T-helper 22 cell (primary cell): ENCODE results near the gene SIL1.
"Not testable (repeated sequence)": the region's sequence is repeated elsewhere in the genome, so short reads cannot be mapped to it uniquely, and the experiment has no call there.

Experiments used
- DNase-seq: peaks from one replicate; pipeline ENCODE4 v3.0.0-alpha.2; 2020; ENCODE audit warnings: low read depth

The SIL1 gene

DNA sequence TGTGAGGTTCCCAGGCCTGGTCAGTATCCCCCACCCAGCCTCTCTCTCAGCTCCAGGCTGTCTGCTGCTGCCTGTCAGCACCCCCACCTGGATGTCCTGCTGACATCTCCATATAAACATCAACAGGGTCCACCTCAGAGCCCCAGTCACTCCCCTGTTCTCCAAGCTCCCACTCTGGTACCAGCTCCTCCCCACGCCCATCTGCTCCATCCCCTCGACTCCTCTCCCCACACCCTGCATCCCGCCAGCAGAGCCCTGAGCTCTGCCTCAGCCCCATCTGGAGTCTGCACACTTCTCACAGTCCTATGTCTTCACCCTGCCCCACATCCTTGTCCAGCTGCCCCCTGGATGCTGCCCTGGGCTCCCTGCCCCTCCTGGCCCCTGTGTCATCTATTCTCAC, 255.3 kb downstream of the SIL1 start:
- DNase-seq, result no peak

GRCh38 chr5:138942066-138942465, 256.1 kb downstream of the SIL1 start:
- no peak for DNase-seq

GRCh38 chr5:138938526-138938925, 259.6 kb downstream of the SIL1 start:
- no peak for DNase-seq

DNA sequence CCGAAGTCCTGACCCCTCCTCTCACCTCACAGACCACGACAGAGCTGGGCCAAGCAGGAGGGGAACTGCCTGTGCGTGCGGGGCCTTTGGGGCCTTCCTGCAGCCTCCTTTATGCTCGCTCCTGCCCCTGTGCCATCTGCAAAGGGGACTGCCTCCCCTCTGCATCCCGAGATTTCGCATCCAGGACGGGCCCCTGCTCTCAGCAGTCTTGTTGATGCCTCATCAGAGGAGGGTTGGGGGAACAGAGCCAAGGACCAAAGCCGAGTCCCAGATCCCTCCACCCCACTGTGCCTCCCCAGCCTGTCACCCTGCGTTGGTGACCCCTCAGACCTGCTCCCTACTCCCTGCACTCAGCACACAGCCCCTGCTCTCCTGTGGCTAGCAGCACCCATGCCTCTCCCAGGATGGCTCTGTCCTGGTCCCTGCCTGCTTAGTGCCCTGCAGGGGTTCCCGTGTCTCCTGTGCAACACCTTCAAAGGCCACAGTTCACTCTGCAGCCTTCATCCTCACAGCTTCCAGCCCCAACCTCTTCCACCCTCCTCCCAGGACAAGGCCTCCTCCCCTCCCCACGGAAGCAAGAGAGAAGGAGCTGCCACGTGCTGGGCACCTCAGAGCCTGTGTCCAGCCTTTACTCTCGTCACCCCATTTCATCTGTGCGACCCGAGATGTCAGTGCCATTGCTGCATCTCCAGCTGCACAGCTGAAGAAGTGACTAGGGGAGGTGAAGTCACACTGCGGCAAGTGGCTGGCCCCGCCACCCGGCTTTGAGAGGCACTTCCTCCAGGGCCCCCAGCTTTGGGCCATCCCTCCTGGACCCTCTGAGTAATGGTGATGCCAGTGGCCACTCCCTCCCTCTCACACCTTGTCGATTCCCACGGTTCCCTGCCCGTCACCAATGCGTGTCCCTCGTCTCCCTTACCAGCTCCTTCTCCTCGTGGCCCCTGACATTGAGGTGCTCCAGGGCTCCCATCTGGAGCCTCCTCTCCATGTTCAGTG, 260.5 kb downstream of the SIL1 start:
- DNase-seq, result no peak

DNA sequence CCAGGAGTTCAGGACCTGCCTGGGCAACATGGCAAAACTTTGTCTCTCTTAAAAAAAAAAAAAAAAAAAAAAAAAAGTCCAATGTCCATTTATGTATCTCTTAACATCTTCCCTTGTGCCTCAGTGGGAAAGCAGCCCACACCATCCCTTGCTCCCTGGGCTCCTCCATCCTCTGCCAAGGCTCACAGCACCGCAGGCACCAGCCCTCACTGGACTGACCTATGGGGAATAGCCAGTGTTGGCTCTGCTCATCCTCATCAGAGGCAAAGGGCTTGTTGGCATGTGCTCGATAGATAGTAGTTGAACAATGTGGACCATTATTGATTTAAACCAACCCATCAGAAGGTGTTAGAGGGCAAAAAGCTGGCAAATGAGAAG, 261.2 kb downstream of the SIL1 start:
- no peak for DNase-seq

DNA sequence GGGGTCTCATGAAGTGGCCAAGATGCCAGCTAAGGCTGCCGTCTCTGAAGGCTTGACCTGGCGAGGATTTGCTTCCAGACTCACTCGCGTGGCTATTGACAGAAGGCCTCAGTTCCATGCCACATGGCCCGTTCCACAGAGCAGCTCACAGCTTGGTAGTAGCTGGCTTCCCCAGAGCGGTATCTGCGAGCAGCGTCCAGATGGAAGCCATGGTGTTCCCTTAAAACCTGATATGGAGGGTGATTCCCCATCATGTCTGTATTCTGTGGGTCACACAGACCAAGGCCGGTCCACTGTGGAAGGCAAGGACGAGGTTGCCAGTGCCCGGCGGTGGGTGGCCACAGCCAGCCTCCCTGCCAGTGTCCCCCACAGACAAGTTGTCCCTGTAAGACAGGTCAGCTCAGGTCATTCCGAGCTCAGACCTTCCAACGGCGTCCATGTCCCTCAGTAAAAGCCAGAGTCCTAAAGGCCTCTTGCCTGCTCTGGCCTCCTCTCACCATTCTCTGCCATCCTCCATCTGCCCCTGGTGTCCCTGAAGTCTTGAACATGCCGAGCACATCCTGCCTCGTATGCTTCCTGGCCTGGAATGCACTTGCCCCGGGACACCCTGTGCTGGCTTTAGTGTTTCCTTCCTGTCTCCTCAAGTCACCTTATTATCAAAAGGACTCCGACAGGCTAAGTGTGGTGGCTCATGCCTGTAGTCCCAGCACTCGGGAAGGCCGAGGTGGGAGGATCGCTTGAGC, 261.8 kb downstream of the SIL1 start:
- no peak for DNase-seq

GRCh38 chr5:138935466-138935865, 262.7 kb downstream of the SIL1 start:
- DNase-seq, result no peak

DNA sequence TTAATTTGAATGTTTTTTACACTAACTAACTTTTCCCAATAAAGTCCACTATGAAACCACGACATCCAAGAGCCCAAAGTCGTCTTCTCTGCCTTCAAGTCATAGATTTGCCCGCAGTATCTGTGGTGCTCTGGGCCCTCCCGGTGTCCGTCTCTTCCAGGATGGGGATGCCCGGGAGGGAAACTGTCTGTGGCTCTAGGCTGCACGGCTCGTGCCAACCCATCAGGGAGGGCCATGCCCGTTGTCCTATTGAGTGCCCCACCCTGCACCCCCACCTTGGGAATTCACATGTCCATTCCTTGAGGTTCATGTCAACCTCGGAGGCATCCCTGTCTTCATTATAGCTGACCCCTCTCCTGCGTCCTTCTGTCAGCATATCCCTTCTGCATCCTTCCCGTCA, 263.2 kb downstream of the SIL1 start:
- no peak for DNase-seq

DNA sequence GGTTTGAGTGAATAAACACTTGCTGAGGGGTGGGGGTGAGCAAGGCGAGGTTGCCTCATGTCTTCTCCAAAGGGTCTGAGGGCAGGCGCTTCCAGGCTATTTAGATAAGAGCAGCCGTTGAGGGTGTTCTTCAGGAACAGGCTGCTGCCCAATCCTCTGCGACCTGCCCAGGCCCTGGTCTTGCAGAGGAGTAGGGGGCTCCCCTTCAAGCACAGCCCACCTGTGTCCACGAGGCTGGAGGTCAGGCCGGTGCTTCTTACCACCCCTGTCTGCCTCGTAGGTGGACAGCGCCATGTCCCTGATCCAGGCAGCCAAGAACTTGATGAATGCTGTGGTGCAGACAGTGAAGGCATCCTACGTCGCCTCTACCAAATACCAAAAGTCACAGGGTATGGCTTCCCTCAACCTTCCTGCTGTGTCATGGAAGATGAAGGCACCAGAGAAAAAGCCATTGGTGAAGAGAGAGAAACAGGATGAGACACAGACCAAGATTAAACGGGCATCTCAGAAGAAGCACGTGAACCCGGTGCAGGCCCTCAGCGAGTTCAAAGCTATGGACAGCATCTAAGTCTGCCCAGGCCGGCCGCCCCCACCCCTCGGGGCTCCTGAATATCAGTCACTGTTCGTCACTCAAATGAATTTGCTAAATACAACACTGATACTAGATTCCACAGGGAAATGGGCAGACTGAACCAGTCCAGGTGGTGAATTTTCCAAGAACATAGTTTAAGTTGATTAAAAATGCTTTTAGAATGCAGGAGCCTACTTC, 264.5 kb downstream of the SIL1 start:
- no peak for DNase-seq

GRCh38 chr5:138932171-138932810, 265.9 kb downstream of the SIL1 start:
- DNase-seq, result no peak

GRCh38 chr5:138930371-138931097, 267.6 kb downstream of the SIL1 start:
- no peak for DNase-seq

- no peak for DNase-seq
Measured at GRCh38 chr5:138929571-138929955, 268.6 kb downstream of the SIL1 start.

DNA sequence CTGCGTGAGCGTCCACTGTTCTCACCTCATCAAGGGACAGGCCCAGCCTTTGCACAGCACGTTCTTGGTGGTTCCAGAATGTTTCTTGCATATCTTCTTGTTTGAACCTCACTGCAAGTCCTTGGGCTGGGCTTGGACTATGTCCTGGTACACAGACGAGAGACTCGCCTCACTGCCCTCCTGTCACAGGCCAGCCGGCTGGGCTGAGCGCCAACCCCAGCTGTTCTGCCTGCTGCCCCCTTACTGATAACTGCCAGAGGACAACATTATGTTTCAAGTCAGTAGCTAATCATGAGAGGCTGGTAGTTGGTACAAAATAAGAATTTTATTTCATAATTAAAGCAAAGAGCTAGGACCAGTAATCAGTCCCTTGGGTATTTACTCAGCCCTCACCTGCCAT, 270.2 kb downstream of the SIL1 start:
- no peak for DNase-seq

DNA sequence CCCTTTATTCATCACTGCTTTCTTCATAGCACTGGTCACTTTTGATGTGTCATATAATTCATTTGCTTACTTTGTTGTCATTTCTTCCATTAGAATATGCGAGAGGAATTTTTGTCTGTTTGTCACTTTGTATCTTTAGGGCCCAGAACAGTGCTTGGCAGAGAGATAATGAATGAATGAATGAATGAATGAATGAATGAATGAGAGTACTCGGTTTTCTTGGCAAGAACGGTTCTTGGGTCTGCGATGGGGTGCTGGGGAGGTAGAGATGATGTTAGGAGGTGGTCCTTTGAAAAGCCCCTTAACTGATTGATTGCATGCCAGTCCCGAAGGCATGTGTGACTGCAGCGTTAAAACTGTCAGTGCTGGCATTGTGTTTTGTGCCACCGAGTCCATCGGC, 270.6 kb downstream of the SIL1 start:
- DNase-seq, result no peak

GRCh38 chr5:138926688-138927448, 271.3 kb downstream of the SIL1 start:
- no peak for DNase-seq

GRCh38 chr5:138926257-138926656, 271.9 kb downstream of the SIL1 start:
- DNase-seq, result no peak

GRCh38 chr5:138925090-138925635, 273.0 kb downstream of the SIL1 start:
- no peak for DNase-seq

DNA sequence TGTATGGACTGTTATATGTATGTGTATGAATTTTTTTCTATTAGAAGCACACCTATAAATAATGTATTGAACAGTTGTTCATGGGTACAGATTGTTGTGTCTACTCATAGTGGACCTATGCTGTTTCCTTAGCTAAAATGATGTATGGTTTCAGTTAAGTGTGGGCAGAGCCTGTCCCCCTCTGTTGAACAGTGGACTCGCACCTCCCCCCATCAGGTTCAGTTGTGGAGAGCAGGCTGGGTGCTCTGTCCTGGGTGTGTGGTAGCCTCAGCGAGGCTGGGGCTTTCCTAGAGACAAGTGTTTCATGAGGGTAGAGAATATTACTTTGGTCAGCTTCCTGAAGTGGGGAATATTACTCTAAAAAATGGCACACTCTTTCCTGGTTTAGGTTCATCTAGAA, 275.7 kb downstream of the SIL1 start:
- DNase-seq, result no peak

GRCh38 chr5:138921362-138921761, 276.8 kb downstream of the SIL1 start:
- not testable (repeated sequence) for DNase-seq

GRCh38 chr5:138920181-138920580, 278.0 kb downstream of the SIL1 start:
- no peak for DNase-seq
